Aorta (tissue), 5 donors: ENCODE measurements around the gene CEBPB. TPM values are rescaled to one million over a fixed set of nuclear protein-coding genes. Genes with fewer than 3 reads are reported as not detected.
A peak's percentile ranks its signal among the peaks of the same experiment; 100 is the strongest.

ENCODE experiments used
- ATAC-seq: fragments of 200-7000 bp; cut with Tn5 transposase; one replicate; pipeline ENCODE4 v1.9.1; 2022; ENCODE audit warnings: moderate library complexity; ENCODE audit not compliant: low FRiP score
- DNase-seq, 2 donors: peaks; one replicate each; pipeline ENCODE4 v3.0.0-alpha.2; 2020
- H3K27ac ChIP-seq, 2 donors: one replicate each; pipeline ENCODE4 v1.5.1; 2013; ENCODE audit warnings: low read length in 2 of 2, mild to moderate bottlenecking in 2 of 2, moderate library complexity in 2 of 2, control low read depth in 1 of 2, inconsistent platforms in 1 of 2, low read depth in 1 of 2
- H3K27me3 ChIP-seq, 2 donors: one replicate each; pipeline ENCODE4 v1.6.1; 2013; ENCODE audit warnings: control low read depth in 1 of 2, low read length in 1 of 2, mild to moderate bottlenecking in 1 of 2, moderate library complexity in 1 of 2; ENCODE audit not compliant: insufficient read depth in 2 of 2, control insufficient read depth in 1 of 2
- H3K36me3 ChIP-seq, 2 donors: one replicate each; pipeline ENCODE4 v1.6.1; 2013; ENCODE audit warnings: control low read depth in 1 of 2, low read length in 1 of 2, mild to moderate bottlenecking in 1 of 2; ENCODE audit not compliant: insufficient read depth in 2 of 2, control insufficient read depth in 1 of 2
- H3K4me1 ChIP-seq, 2 donors: one replicate each; pipeline ENCODE4 v1.6.1; 2013; ENCODE audit warnings: low read length in 2 of 2, control low read depth in 1 of 2, mild to moderate bottlenecking in 1 of 2, moderate library complexity in 1 of 2; ENCODE audit not compliant: insufficient read depth in 2 of 2, control insufficient read depth in 1 of 2
- H3K4me3 ChIP-seq, 2 donors: one replicate each; pipeline ENCODE4 v1.5.1; 2013; ENCODE audit warnings: low read length in 2 of 2, control low read depth in 1 of 2, mild to moderate bottlenecking in 1 of 2
- H3K9me3 ChIP-seq: one replicate; pipeline ENCODE4 v1.6.1; 2013; ENCODE audit warnings: mild to moderate bottlenecking, low read length; ENCODE audit not compliant: control insufficient read depth
- WGBS, 2 donors: extraction: QIAGEN DNeasy Blood & Tissue Kit; methylation state at CpG; one replicate each; pipeline ENCODE4 v1.1.7; 2013; 5-methylcytosine and 5-hydroxymethylcytosine counted together
- intact Hi-C, 2 donors: fragments of 100-400 bp; cut with DNase I; formaldehyde crosslinking; loops; one replicate each; pipeline versions ENCODE4 v1.14.2 to v1.15.0; 2022
- polyA plus RNA-seq, 2 donors: library from polyadenylated mRNA; stranded (reverse); fragments of 200-250 nt; gene quantifications; one replicate each; pipeline ENCODE4 v1.2.3, GENCODE V29; 2013
- total RNA-seq, 2 donors: library from RNA; stranded (reverse); fragmentation: NEBNext Ultra II Directional; extraction: Animal tissue kit (Norgen Biotek cat#: 25700); gene quantifications; one replicate each; pipeline ENCODE4 v1.2.1, GENCODE V29; 2021
- donor health status: healthy with polysubstance abuse.
- donor health status: Bipolar disorder and iron deficiency.
- donor health status: DM: no; HTN: no; CAD: no.
- donor health status: DM: no; HTN: no; CAD: no.
- donor health status: DM: yes; HTN: yes; CAD: no.

Gene CEBPB
- total and polyA plus RNA-seq, 4 donors, result 15.8 to 141 (median 50.7) TPM

- intact Hi-C loops, result no loop called here
- ATAC-seq, result no peak
- no peaks in the 10 kb centered on the region for H3K27me3 ChIP-seq
- H3K4me1 ChIP-seq, result no peaks in the 10 kb centered on the region
- no peak overlapping the region for H3K4me3 ChIP-seq
- H3K27ac ChIP-seq, result no peak overlapping the region
- 67 to 71% methylated on average over 5 of the region's 5 CpGs for whole genome bisulfite sequencing, 2 donors
- peak in 1 of 2 donors; percentile 42 for DNase-seq
- no peaks in the 10 kb centered on the region for H3K9me3 ChIP-seq
- no peaks in the 10 kb centered on the region for H3K36me3 ChIP-seq
Observed at GRCh38 chr20:50218987-50219435, 28.4 kb downstream of the CEBPB start.

GRCh38 chr20:50219600-50219999 is 29.0 kb downstream of the CEBPB start:
- DNase-seq (peak in 1 of 2 donors; percentile 15), ATAC-seq (no peak)
- intact Hi-C loops, result no loop called here
- no peaks in the 10 kb centered on the region for H3K9me3 ChIP-seq
- 81 to 84% methylated on average over 4 of the region's 4 CpGs for WGBS, 2 donors
- no peak overlapping the region for H3K27ac ChIP-seq
- H3K4me3 ChIP-seq, result no peak overlapping the region
- H3K36me3 ChIP-seq, result no peaks in the 10 kb centered on the region
- H3K27me3 ChIP-seq, result no peaks in the 10 kb centered on the region
- H3K4me1 ChIP-seq, result no peaks in the 10 kb centered on the region

GRCh38 chr20:50220093-50220893 is 29.7 kb downstream of the CEBPB start:
- Histone ChIP-seq H3K4me1 (no peaks in the 10 kb centered on the region), H3K9me3 (no peaks in the 10 kb centered on the region), H3K36me3 (no peaks in the 10 kb centered on the region), H3K4me3 (no peak overlapping the region), H3K27ac (no peak overlapping the region), H3K27me3 (no peaks in the 10 kb centered on the region)
- WGBS, 2 donors, result 92% methylated on average over 11 of the region's 11 CpGs
- DNase-seq (peak in 1 of 2 donors; percentile 39), ATAC-seq (no peak)
- intact Hi-C loops, result no loop called here

GRCh38 chr20:50220894-50221365 is 30.3 kb downstream of the CEBPB start:
- Histone ChIP-seq H3K36me3 (no peaks in the 10 kb centered on the region), H3K27me3 (no peaks in the 10 kb centered on the region), H3K4me3 (no peak overlapping the region), H3K9me3 (no peaks in the 10 kb centered on the region), H3K4me1 (no peaks in the 10 kb centered on the region), H3K27ac (no peak overlapping the region)
- ATAC-seq, result no peak
- DNase-seq, result peak in 1 of 2 donors; percentile 40
- intact Hi-C loops, result no loop called here
- 85 to 88% methylated on average over 13 of the region's 13 CpGs for WGBS, 2 donors

GRCh38 chr20:50221501-50222308 is 31.1 kb downstream of the CEBPB start:
- Histone ChIP-seq H3K27ac (peak overlapping the region in 1 of 2 donors; percentile 8), H3K36me3 (no peaks in the 10 kb centered on the region), H3K9me3 (no peaks in the 10 kb centered on the region), H3K4me1 (no peaks in the 10 kb centered on the region), H3K4me3 (no peak overlapping the region), H3K27me3 (no peaks in the 10 kb centered on the region)
- peak in 1 of 2 donors; percentile 64 for DNase-seq
- 91% methylated on average over 18 of the region's 18 CpGs for WGBS, 2 donors
- intact Hi-C loops, result no loop called here
- ATAC-seq, result no peak

- DNase-seq (peak in 1 of 2 donors; percentile 45), ATAC-seq (no peak)
- no peak overlapping the region for H3K4me3 ChIP-seq
- 92 to 95% methylated on average over 12 of the region's 12 CpGs for WGBS, 2 donors
- peak overlapping the region in 1 of 2 donors; percentile 8 for H3K27ac ChIP-seq
- no peaks in the 10 kb centered on the region for H3K27me3 ChIP-seq
- no peaks in the 10 kb centered on the region for H3K4me1 ChIP-seq
- H3K9me3 ChIP-seq, result no peaks in the 10 kb centered on the region
- intact Hi-C loops, result no loop called here
- H3K36me3 ChIP-seq, result no peaks in the 10 kb centered on the region
Observed at GRCh38 chr20:50222309-50223038, 31.8 kb downstream of the CEBPB start.

- ATAC-seq, result no peak
- DNase-seq, result peak in 1 of 2 donors; percentile 48
- H3K36me3 ChIP-seq, result no peaks in the 10 kb centered on the region
- H3K4me3 ChIP-seq, result no peak overlapping the region
- peak overlapping the region; percentile 19 to 86 for H3K27ac ChIP-seq
- intact Hi-C loops, result no loop called here
- H3K4me1 ChIP-seq, result no peaks in the 10 kb centered on the region
- 68% methylated on average over 28 of the region's 28 CpGs for WGBS, 2 donors
- H3K27me3 ChIP-seq, result no peaks in the 10 kb centered on the region
- H3K9me3 ChIP-seq, result no peaks in the 10 kb centered on the region
Observed at GRCh38 chr20:50223039-50224005, 32.7 kb downstream of the CEBPB start.
